ENCODE results near the gene TRERF1.
"Not testable (repeated sequence)": the region's sequence is repeated elsewhere in the genome, so short reads cannot be mapped to it uniquely, and the experiment has no call there.

DNA sequence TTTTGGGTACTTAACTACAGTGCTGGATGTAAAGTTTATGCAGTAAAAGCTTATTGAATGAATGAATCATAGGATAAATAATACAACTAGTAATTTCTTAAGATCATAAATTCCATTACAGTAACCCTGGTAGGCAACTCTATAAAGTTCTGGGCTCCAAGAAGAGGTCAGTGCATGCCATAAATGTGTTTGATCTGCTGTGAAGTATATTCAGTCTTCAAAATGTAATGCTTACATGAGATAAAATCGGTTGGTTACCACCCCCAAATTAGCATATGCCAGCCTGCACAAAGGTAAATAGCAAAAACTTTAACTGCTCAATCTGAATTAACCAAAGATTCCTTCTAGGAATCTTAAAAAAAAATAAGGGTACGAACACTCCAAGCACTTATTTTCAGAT is 244.2 kb downstream of the TRERF1 start:
- TF ChIP-seq, protein P1, sequence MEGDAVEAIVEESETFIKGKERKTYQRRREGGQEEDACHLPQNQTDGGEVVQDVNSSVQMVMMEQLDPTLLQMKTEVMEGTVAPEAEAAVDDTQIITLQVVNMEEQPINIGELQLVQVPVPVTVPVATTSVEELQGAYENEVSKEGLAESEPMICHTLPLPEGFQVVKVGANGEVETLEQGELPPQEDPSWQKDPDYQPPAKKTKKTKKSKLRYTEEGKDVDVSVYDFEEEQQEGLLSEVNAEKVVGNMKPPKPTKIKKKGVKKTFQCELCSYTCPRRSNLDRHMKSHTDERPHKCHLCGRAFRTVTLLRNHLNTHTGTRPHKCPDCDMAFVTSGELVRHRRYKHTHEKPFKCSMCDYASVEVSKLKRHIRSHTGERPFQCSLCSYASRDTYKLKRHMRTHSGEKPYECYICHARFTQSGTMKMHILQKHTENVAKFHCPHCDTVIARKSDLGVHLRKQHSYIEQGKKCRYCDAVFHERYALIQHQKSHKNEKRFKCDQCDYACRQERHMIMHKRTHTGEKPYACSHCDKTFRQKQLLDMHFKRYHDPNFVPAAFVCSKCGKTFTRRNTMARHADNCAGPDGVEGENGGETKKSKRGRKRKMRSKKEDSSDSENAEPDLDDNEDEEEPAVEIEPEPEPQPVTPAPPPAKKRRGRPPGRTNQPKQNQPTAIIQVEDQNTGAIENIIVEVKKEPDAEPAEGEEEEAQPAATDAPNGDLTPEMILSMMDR (IDR thresholded peaks at IDR 0.05), result not testable (repeated sequence)
- TF ChIP-seq POLR2A (IDR thresholded peaks at IDR 0.05), result not testable (repeated sequence)

Data from lower leg skin (tissue), 3 donors.